OCI-LY7 (cell line): ENCODE data around the gene MMP3.
A peak's percentile ranks its signal among the peaks of the same experiment; 100 is the strongest.

Experiments used
- CTCF ChIP-seq: fragments of 200-600 bp; sonication (generic); conservative IDR thresholded peaks from 2 replicates; pipeline ENCODE4 v1.5.1; 2014; ENCODE audit warnings: mild to moderate bottlenecking, antibody characterized with exemption, low read length, moderate library complexity, mixed read lengths
- EZH2phosphoT487 ChIP-seq: fragments of 200-600 bp; sonication (generic); IDR thresholded peaks from 2 replicates; pipeline ENCODE4 v1.6.1; 2018; ENCODE audit warnings: low read depth, borderline replicate concordance, mild to moderate bottlenecking, mixed run types, antibody characterized with exemption, low read length, moderate library complexity, mixed read lengths

- peak; percentile 78 for TF ChIP-seq CTCF
- TF ChIP-seq EZH2phosphoT487: no peak
These were observed 49.0 kb downstream of the MMP3 start for GRCh38 chr11:102794382-102794781.
